Gastrocnemius medialis (tissue), 4 donors: ENCODE data around the gene RETREG1.

Experiments
- POLR2A ChIP-seq, 2 donors: fragments of 450-650 bp; IDR thresholded peaks; one replicate each; pipeline ENCODE4 v1.6.1; 2017; ENCODE audit warnings: antibody characterized with exemption in 2 of 2, mild to moderate bottlenecking in 2 of 2, moderate library complexity in 2 of 2
- TF ChIP-seq, protein P1 (sequence below), 5 experiments: fragments of 450-650 bp in 3 of 5; fragments of 200-600 bp in 2 of 5; sonication (generic) in 2 of 5; IDR thresholded peaks in 4 of 5; conservative IDR thresholded peaks in 1 of 5; 1 replicate in 4 of 5; 2 replicates in 1 of 5; pipeline ENCODE4 v1.5.1; 2016 to 2019; ENCODE audit warnings: antibody characterized with exemption in 5 of 5, mild to moderate bottlenecking in 3 of 5, moderate library complexity in 3 of 5

DNA sequence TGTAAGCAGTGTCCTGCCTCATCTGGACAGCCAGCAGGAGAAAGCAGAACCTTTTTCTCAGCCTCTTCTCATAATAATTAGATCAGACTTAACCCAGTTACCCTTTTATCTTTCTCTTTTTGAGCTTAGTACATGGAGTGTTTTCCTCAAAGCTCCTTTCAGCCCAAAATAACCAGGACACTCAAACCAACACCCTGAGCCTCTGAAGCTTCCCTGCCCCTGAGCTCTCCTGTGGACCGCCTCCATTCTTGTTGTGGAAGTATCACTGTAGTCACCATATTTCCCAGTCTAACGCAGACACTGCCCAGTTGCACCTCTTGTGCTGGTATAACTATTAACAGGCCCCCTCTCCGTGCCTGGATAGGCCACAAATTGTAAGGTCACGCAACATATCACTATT lies 97.4 kb downstream of the RETREG1 start:
- TF ChIP-seq, protein P1, sequence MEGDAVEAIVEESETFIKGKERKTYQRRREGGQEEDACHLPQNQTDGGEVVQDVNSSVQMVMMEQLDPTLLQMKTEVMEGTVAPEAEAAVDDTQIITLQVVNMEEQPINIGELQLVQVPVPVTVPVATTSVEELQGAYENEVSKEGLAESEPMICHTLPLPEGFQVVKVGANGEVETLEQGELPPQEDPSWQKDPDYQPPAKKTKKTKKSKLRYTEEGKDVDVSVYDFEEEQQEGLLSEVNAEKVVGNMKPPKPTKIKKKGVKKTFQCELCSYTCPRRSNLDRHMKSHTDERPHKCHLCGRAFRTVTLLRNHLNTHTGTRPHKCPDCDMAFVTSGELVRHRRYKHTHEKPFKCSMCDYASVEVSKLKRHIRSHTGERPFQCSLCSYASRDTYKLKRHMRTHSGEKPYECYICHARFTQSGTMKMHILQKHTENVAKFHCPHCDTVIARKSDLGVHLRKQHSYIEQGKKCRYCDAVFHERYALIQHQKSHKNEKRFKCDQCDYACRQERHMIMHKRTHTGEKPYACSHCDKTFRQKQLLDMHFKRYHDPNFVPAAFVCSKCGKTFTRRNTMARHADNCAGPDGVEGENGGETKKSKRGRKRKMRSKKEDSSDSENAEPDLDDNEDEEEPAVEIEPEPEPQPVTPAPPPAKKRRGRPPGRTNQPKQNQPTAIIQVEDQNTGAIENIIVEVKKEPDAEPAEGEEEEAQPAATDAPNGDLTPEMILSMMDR (IDR thresholded peaks at IDR 0.05 in 4 of 5, conservative IDR thresholded peaks at IDR 0.05 in 1 of 5), result no peak
- no peak for TF ChIP-seq POLR2A (IDR thresholded peaks at IDR 0.05)
